Trophoblast cell (in vitro differentiated cells and primary cell): ENCODE data around the gene GARNL3.

Source experiments
- DNase-seq, 2 donors: peaks; one replicate each; pipeline ENCODE4 v3.0.0-alpha.2; 2016
- H2AFZ ChIP-seq: 2 replicates; pipeline ENCODE4 v1.6.1; 2013; ENCODE audit warnings: low read length, moderate library complexity, mild to moderate bottlenecking; ENCODE audit not compliant: insufficient read depth, poor library complexity
- H2AK5ac ChIP-seq: 2 replicates; pipeline ENCODE4 v1.6.1; 2013; ENCODE audit warnings: mild to moderate bottlenecking, low read length
- H2BK120ac ChIP-seq: 2 replicates; pipeline ENCODE4 v1.6.1; 2013; ENCODE audit warnings: low read length, mild to moderate bottlenecking, moderate library complexity; ENCODE audit not compliant: insufficient read depth, poor library complexity
- H2BK12ac ChIP-seq: 2 replicates; pipeline ENCODE4 v1.6.1; 2013; ENCODE audit warnings: mild to moderate bottlenecking, low read length, moderate library complexity
- H2BK5ac ChIP-seq: 2 replicates; pipeline ENCODE4 v1.6.1; 2013; ENCODE audit warnings: low read length, low read depth, moderate library complexity, mild to moderate bottlenecking; ENCODE audit not compliant: poor library complexity
- H3K14ac ChIP-seq: 2 replicates; pipeline ENCODE4 v1.6.1; 2013; ENCODE audit warnings: mild to moderate bottlenecking, low read length
- H3K18ac ChIP-seq: 2 replicates; pipeline ENCODE4 v1.6.1; 2013; ENCODE audit warnings: mild to moderate bottlenecking, low read length
- H3K23ac ChIP-seq: 2 replicates; pipeline ENCODE4 v1.6.1; 2013; ENCODE audit warnings: low read length
- H3K27ac ChIP-seq: 2 replicates; pipeline ENCODE4 v1.5.1; 2013; ENCODE audit warnings: low read depth, mild to moderate bottlenecking, inconsistent platforms, low read length, moderate library complexity
- H3K27me3 ChIP-seq: 2 replicates; pipeline ENCODE4 v1.6.1; 2013; ENCODE audit warnings: inconsistent platforms, mild to moderate bottlenecking, low read length, moderate library complexity; ENCODE audit not compliant: insufficient read depth
- H3K36me3 ChIP-seq, 2 experiments: 1 replicate in 1 of 2; 2 replicates in 1 of 2; pipeline ENCODE4 v1.6.1; 2013; ENCODE audit warnings: low read length in 2 of 2, mild to moderate bottlenecking in 2 of 2, moderate library complexity in 1 of 2; ENCODE audit not compliant: insufficient read depth in 2 of 2, control insufficient read depth in 1 of 2
- H3K4ac ChIP-seq: 2 replicates; pipeline ENCODE4 v1.6.1; 2013; ENCODE audit warnings: low read depth, mild to moderate bottlenecking, low read length, moderate library complexity
- H3K4me1 ChIP-seq, 2 experiments: 1 replicate in 1 of 2; 2 replicates in 1 of 2; pipeline ENCODE4 v1.6.1; 2013; ENCODE audit warnings: low read length in 2 of 2, mild to moderate bottlenecking in 2 of 2, moderate library complexity in 1 of 2; ENCODE audit not compliant: insufficient read depth in 2 of 2, control insufficient read depth in 1 of 2
- H3K4me2 ChIP-seq: 2 replicates; pipeline ENCODE4 v1.6.1; 2013; ENCODE audit warnings: inconsistent platforms, mild to moderate bottlenecking, low read length, moderate library complexity
- H3K4me3 ChIP-seq: 2 replicates; pipeline ENCODE4 v1.5.1; 2013; ENCODE audit warnings: mild to moderate bottlenecking, low read depth, low read length, inconsistent platforms
- H3K79me1 ChIP-seq: one replicate; pipeline ENCODE4 v1.6.1; 2013; ENCODE audit warnings: low read length
- H3K79me2 ChIP-seq: 2 replicates; pipeline ENCODE4 v1.6.1; 2013; ENCODE audit warnings: low read length, mild to moderate bottlenecking; ENCODE audit not compliant: control insufficient read depth, insufficient read depth, poor library complexity
- H3K9ac ChIP-seq: 2 replicates; pipeline ENCODE4 v1.6.1; 2013; ENCODE audit warnings: mild to moderate bottlenecking, low read length
- H3K9me3 ChIP-seq: 2 replicates; pipeline ENCODE4 v1.6.1; 2013; ENCODE audit warnings: low read depth, mild to moderate bottlenecking, control low read depth, inconsistent platforms, low read length; ENCODE audit not compliant: insufficient read depth
- H4K12ac ChIP-seq: 2 replicates; pipeline ENCODE4 v1.6.1; 2013; ENCODE audit warnings: low read depth, mild to moderate bottlenecking, low read length, moderate library complexity
- H4K8ac ChIP-seq: 2 replicates; pipeline ENCODE4 v1.6.1; 2013; ENCODE audit warnings: low read depth, mild to moderate bottlenecking, low read length, moderate library complexity
- H4K91ac ChIP-seq: one replicate; pipeline ENCODE4 v1.6.1; 2013; ENCODE audit warnings: low read depth, mild to moderate bottlenecking, low read length, moderate library complexity
- WGBS: extraction: QIAGEN DNeasy Blood & Tissue Kit; methylation state at CpG from one replicate; pipeline ENCODE4 v1.1.7; 2013; ENCODE audit warnings: missing lambda C conversion rate; ENCODE audit not compliant: insufficient read length, insufficient coverage; ENCODE audit errors: extremely low coverage; 5-methylcytosine and 5-hydroxymethylcytosine counted together

The GARNL3 gene

GRCh38 chr9:127249877-127250276 lies 14.7 kb upstream of the GARNL3 start:
- Histone ChIP-seq H4K8ac (no peak overlapping the region), H2AK5ac (no peak overlapping the region), H2AFZ (no peak overlapping the region), H3K14ac (no peak overlapping the region), H3K4me3 (no peak overlapping the region), H3K4me2 (no peak overlapping the region), H3K9ac (no peak overlapping the region), H3K27me3 (no peaks in the 10 kb centered on the region), H3K18ac (no peak overlapping the region), H3K79me1 (no peaks in the 10 kb centered on the region), H3K9me3 (no peaks in the 10 kb centered on the region), H4K12ac (no peak overlapping the region), H3K4ac (no peak overlapping the region), H3K36me3 (no peaks in the 10 kb centered on the region), H4K91ac (no peak overlapping the region), H2BK5ac (no peak overlapping the region), H2BK12ac (no peak overlapping the region), H2BK120ac (no peak overlapping the region), H3K27ac (no peak overlapping the region), H3K4me1 (peaks cover 3 to 8% of the 10 kb centered on the region in 2 experiments), H3K79me2 (peaks cover 1% of the 10 kb centered on the region), H3K23ac (no peak overlapping the region)
- no peak for DNase-seq
- no CpG with 5 or more reads among the region's 5 CpGs for WGBS

- WGBS: no CpG with 5 or more reads among the region's 3 CpGs
- H3K4me2 ChIP-seq: no peak overlapping the region
- no peak overlapping the region for H3K23ac ChIP-seq
- no peak overlapping the region for H4K8ac ChIP-seq
- no peak overlapping the region for H2AFZ ChIP-seq
- H2AK5ac ChIP-seq: no peak overlapping the region
- H4K91ac ChIP-seq: no peak overlapping the region
- H3K4me3 ChIP-seq: no peak overlapping the region
- H3K27ac ChIP-seq: no peak overlapping the region
- H3K79me1 ChIP-seq: no peaks in the 10 kb centered on the region
- no peak overlapping the region for H2BK120ac ChIP-seq
- H2BK5ac ChIP-seq: no peak overlapping the region
- no peak overlapping the region for H3K9ac ChIP-seq
- H3K4ac ChIP-seq: no peak overlapping the region
- no peaks in the 10 kb centered on the region for H3K9me3 ChIP-seq
- no peaks in the 10 kb centered on the region for H3K27me3 ChIP-seq
- no peak overlapping the region for H3K14ac ChIP-seq
- no peaks in the 10 kb centered on the region for H3K36me3 ChIP-seq
- DNase-seq: no peak
- H3K79me2 ChIP-seq: peaks cover 1% of the 10 kb centered on the region
- H3K4me1 ChIP-seq: peaks cover 0 to 6% of the 10 kb centered on the region in 2 experiments
- no peak overlapping the region for H2BK12ac ChIP-seq
- no peak overlapping the region for H4K12ac ChIP-seq
- no peak overlapping the region for H3K18ac ChIP-seq
These were observed 13.6 kb upstream of the GARNL3 start for GRCh38 chr9:127250896-127251391.

DNA sequence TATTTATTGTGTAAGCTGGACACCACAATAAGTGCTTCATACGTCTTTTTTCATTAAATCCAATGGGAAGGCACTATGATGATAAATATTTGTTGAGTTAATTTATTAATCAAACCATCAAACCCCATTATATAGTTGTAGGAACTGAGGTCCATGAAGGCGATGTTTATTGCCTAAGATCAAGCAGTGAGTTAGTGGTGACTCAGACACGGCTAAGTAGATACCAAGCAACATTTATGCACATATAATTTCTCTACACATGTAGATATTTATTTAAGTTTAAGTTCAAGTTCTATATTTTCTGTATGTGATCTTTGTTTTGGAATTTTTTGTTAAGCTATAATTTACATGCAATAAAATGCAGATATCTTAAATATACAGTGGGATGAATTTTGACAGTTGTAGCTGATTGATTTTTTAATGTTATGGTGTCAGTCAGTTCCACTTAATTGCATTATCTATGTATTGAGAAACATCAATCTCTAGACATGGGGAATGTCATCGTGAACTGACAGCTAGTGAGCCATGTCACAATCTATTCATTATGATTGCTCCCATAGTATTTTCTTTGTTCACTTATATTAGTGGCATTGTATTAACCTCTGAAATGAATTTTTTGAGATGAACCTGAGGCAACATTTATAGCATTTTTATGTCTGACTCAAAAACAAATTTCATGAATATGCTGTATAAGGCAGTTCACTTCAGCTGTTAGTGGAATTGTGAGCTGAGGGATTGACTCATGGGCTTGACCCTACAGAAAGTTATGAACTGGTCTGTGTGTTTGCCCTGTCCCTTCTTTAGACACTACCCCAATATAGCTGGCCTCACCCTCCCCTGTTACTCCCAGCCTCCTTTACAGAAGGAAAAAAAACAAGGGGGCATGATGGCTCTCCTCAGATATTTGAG lies 11.9 kb upstream of the GARNL3 start:
- H3K9me3 ChIP-seq: no peaks in the 10 kb centered on the region
- H3K27me3 ChIP-seq: no peaks in the 10 kb centered on the region
- H2AK5ac ChIP-seq: no peak overlapping the region
- H3K23ac ChIP-seq: no peak overlapping the region
- H3K79me2 ChIP-seq: peaks cover 1% of the 10 kb centered on the region
- H4K91ac ChIP-seq: no peak overlapping the region
- H3K4me3 ChIP-seq: no peak overlapping the region
- H3K9ac ChIP-seq: no peak overlapping the region
- H3K27ac ChIP-seq: no peak overlapping the region
- H3K4ac ChIP-seq: no peak overlapping the region
- no peak overlapping the region for H3K18ac ChIP-seq
- H2AFZ ChIP-seq: no peak overlapping the region
- DNase-seq: no peak
- peaks cover 0 to 2% of the 10 kb centered on the region in 2 experiments for H3K4me1 ChIP-seq
- no peak overlapping the region for H4K12ac ChIP-seq
- H2BK120ac ChIP-seq: no peak overlapping the region
- no peaks in the 10 kb centered on the region for H3K79me1 ChIP-seq
- no peak overlapping the region for H2BK12ac ChIP-seq
- H3K14ac ChIP-seq: no peak overlapping the region
- H4K8ac ChIP-seq: no peak overlapping the region
- H3K36me3 ChIP-seq: no peaks in the 10 kb centered on the region
- H3K4me2 ChIP-seq: no peak overlapping the region
- no CpG with 5 or more reads among the region's 4 CpGs for WGBS
- H2BK5ac ChIP-seq: no peak overlapping the region

DNA sequence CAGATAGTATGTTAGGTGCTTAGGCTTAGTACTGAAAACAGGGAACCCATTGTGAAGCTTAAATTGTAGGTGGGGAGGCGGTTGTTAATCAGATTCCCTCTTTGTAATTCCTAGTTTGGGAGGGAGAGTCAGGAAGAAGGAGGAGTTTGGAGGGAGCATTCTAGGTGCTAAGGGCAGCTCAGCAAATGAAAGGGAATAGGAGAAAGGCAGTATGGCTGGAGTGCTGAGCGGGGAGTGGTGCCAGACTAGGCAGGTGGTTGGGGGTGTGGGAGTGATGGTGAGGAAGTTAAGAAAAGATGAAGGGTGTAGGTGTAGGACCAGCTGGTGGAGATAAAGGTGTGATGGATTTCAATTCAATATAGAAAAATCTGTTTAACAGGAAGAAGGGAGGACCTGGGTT lies 11.1 kb upstream of the GARNL3 start:
- Histone ChIP-seq H4K8ac (no peak overlapping the region), H2BK12ac (no peak overlapping the region), H2BK5ac (no peak overlapping the region), H3K4ac (no peak overlapping the region), H2BK120ac (no peak overlapping the region), H3K27me3 (no peaks in the 10 kb centered on the region), H3K27ac (no peak overlapping the region), H3K79me1 (no peaks in the 10 kb centered on the region), H2AK5ac (no peak overlapping the region), H3K18ac (no peak overlapping the region), H3K9ac (no peak overlapping the region), H4K91ac (no peak overlapping the region), H3K36me3 (no peaks in the 10 kb centered on the region), H3K4me1 (no peaks in the 10 kb centered on the region), H2AFZ (no peak overlapping the region), H3K4me2 (no peak overlapping the region), H3K14ac (no peak overlapping the region), H4K12ac (no peak overlapping the region), H3K4me3 (no peak overlapping the region), H3K9me3 (no peaks in the 10 kb centered on the region), H3K79me2 (peaks cover 1% of the 10 kb centered on the region), H3K23ac (no peak overlapping the region)
- no CpG with 5 or more reads among the region's 2 CpGs for WGBS
- no peak for DNase-seq
